HCEC 1CT (cell line): Measurements from ENCODE around the gene ROR2.
A peak's percentile ranks its signal among the peaks of the same experiment; 100 is the strongest.

Source experiments
- DNase-seq: peaks from one replicate; pipeline ENCODE4 v3.0.0-alpha.2; 2017

The ROR2 gene

GRCh38 chr9:91603932-91604331, 346.1 kb downstream of the ROR2 start:
- DNase-seq = no peak

DNA sequence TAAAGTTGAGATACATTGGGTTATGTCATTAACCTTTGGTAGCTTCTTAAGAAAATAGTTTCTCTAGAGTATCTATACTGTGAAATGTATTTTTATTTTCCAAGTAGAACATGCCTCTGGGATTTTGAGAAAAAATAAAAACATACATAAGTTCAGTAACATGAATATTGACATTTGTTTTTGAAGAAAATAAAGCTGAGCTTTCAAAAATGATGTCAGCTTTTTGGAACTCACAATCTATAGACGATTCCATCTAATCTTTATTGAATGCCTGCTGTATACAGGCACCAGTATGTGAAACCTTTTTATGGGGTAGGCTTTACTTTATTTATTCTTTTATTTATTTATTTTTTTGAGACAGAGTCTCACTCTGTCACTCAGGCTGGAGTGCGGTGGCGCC, 350.5 kb downstream of the ROR2 start:
- no peak for DNase-seq

DNA sequence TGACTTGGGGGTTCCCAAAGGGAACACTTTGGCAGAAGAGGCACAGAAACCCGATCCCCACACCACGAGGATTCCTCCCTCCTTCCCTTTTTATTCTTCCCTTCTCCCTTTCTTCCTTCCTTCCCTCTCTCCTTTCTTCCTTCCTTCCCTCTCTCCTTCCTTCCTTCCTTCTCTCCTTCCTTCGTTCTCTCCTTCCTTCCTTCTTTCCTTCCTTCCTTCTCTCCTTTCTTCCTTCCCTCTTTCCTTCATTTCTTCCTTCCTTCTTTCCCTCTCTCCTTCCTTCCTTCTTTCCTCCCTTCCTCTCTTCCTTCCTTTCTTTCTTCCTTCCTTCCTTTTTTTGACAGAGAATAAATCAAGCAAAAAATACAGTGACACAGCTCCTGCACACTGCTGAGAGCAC, 358.4 kb downstream of the ROR2 start:
- DNase-seq = no peak

GRCh38 chr9:91589101-91589553, 360.9 kb downstream of the ROR2 start:
- no peak for DNase-seq

GRCh38 chr9:91586282-91586681, 363.7 kb downstream of the ROR2 start:
- no peak for DNase-seq

DNA sequence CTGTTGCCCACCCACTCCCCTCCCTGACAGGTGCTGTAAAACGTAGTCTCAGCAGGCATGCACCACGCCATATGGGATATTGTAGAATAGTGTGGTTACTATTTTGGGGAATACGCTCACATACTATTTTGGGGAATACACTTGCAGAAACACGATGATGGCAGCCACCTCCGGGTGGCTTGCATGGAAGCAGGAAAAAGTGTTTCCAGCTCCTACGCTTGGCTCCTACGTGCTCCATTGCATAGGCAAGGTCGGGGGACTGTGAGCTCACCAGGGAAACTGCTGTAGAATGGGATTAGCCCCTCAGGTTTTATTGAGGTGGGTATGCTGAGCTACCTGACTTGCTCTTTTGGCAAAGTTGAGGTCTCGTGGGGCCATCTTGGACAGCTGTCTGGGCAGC, 366.1 kb downstream of the ROR2 start:
- no peak for DNase-seq

GRCh38 chr9:91583161-91583875, 366.7 kb downstream of the ROR2 start:
- no peak for DNase-seq

- no peak for DNase-seq
Observed at GRCh38 chr9:91582181-91582580, 367.8 kb downstream of the ROR2 start.

GRCh38 chr9:91580136-91580535, 369.9 kb downstream of the ROR2 start:
- DNase-seq = no peak

DNA sequence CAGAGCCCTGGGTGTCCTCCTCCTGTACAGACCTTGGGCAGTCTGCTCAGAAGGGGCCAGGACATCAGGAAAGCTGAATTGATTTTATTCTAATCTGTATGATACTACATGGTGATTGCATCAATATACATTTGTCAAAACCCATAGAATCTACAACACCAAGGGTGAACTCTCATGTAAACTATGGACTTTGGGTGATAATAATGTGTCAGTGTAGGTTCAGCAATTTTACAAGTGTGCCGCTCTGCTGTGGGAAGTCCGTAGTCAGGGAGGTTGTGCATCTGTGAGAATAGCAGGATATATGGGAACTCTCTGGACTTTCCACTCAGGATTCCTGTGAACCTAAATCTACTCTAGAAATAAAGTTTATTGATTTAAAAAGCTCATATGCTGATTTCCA, 371.1 kb downstream of the ROR2 start:
- DNase-seq = no peak

DNA sequence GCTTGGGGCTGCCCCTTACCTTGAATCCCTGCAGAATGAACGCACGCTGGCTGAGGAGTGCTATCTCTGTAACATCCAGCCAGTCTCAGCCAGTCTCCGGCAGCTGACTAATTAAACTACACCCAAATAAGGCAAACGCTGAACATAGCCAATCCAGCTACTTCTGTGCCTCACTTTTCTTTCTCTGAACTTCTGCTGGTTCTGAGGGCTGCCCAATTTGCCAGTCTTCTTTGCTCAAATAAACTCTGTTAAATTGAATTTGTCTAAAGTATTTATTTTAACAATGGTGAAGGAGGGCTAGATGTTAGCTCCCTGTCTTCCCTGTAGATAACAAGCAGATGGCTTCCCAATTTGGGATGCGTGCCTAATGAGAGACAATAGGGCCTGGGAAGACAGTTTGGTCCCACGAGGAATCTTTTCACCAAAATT, 372.4 kb downstream of the ROR2 start:
- no peak for DNase-seq

DNA sequence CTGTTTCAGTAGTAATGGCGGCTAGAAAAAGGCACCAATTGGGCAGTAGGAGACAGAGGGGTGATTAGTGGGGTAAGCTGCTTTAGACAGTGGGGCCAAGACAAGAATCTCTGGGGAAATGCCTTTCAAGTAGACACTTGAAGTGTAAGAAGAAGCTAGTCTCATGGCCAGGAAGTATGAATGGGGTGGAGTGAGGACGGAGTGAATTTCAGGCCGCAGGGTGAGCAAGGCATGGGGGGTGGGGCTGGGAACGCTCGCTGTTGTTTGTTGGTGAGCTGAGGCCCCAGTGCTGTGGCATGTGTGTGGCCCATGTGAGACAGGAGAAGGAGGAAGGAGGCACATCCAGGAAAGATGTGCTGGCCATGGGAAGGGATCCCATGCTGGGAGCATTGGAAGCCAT, 377.2 kb downstream of the ROR2 start:
- no peak for DNase-seq

GRCh38 chr9:91572044-91572443, 378.0 kb downstream of the ROR2 start:
- no peak for DNase-seq

DNA sequence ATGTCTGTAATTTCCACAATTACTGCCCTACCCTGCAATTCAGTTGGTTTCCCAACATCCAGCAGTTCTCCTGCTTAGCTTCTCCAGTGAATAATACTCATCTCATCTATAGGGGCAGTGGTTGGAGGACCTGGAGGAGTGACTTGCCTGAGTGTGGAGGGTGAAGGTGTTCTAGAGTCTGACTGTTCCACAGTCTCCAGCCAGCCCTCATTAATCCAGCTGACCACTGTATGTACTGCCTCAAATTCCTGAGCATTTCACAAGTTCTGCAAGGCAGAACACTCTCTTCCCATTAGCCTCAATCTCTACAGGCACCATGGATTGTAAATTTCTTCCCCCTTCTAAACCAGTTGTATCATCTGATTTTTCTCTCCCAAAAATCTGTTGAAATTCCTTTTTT, 379.0 kb downstream of the ROR2 start:
- no peak for DNase-seq

DNA sequence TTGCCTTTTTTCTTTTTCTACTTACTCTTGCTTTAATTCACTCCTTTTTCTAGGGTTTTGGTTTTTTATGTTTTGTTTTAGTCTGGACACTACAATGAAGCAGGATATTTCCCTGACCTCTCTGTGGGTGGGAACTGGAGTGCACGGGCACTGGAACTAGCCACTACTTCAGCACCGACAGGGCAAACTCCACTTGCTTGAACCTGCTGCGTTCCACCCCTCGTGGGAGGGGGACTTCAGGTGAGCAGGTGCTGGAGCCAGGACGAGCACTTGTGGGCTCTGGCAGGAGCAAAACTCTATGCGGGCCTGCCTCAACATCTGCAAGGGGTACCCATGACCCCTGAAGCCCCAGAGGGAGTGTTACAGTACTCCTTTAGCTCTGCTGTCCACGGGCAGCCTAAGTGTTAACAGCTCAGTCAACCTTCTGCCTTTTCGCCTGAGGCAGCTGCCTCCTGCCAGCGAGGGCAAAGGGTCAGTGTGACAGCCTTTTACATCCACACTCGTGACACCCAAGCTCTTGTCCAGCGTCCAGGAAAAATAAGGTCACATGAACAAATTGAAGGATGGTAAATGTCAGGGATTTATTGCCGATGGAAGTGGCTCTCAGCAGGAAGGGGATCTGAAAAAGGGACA, 382.3 kb downstream of the ROR2 start:
- no peak for DNase-seq

DNA sequence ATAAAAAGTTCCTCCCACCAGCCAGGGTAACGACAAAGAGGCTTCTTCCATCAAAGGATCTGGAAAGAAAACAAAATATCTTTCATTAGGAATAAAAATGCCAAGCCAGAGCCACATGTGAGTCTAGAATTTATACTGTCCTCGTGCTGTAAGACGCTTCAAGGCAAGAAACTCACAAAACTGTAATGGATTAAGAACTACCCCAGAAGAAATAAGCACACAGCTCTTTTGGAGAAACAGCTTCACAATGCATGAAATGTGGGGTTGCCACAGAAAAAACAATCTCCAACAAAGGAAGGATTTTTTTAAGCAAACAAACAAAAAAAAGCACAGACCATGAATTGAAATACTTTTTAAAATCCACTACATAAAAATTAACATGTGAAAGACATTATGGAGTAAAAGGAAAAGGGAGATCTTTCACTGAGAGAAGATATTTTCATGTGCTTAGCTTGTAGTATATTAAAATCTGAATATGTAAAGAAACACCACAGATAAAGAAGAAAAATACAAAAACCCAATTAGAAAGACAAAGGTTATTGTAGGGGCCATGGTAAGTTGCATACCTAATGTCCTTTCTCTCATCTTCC, 385.9 kb downstream of the ROR2 start:
- DNase-seq = no peak

DNA sequence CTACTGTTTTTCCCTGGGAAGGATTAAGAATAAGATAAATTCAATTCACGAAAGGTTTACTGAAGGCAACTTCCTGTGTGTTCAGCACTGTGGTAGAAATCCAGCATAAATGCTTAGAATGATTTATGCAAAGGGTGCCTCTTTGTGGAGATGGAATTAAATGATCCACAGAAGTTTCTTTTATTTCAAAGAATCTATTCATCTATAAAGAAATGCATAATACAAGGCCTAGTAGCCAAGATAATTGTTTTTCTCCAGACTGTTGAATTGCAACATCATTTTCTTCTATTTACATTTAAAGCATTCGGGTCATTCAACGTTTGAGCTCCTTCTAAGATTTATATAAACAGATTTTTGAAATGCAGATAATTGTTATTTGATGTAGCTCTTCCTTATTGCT, 387.6 kb downstream of the ROR2 start:
- DNase-seq = no peak

GRCh38 chr9:91560301-91560700, 389.7 kb downstream of the ROR2 start:
- no peak for DNase-seq

GRCh38 chr9:91558879-91559278, 391.1 kb downstream of the ROR2 start:
- DNase-seq = peak; percentile 27

DNA sequence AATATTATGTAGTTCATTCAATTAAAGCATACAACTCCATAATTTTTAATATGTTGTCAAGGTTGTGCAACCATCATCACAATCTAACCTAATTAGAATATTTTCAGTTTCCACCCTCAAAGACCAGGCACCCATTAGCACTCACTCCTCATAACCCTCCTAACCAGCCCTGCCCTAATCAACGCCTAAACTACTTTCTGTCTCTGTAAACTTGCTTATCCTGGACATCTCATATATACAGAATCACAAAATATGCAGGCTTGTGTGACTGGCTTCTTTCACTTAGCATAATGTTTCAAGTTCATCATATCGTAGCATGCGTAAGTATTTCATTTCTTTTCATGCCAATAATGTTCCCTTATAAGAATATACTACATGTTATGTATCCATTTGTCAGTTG, 391.6 kb downstream of the ROR2 start:
- DNase-seq = no peak

GRCh38 chr9:91557327-91557726, 392.7 kb downstream of the ROR2 start:
- DNase-seq = no peak

- DNase-seq = peak; percentile 23
Observed at GRCh38 chr9:91555132-91555531, 394.9 kb downstream of the ROR2 start.

GRCh38 chr9:91549177-91549576, 400.9 kb downstream of the ROR2 start:
- no peak for DNase-seq

GRCh38 chr9:91547081-91547480, 402.9 kb downstream of the ROR2 start:
- no peak for DNase-seq
